Heart left ventricle (tissue), 16 donors: ENCODE measurements around the gene PCNX3. TPM values are rescaled to one million over a fixed set of nuclear protein-coding genes. Genes with fewer than 3 reads are reported as not detected.

Experiments used
- ATAC-seq, 4 donors: fragments of 200-7000 bp; cut with Tn5 transposase; one replicate each; pipeline ENCODE4 v1.9.1; 2020 to 2022; ENCODE audit warnings: moderate library complexity in 4 of 4, mild to moderate bottlenecking in 3 of 4, moderate number of reproducible peaks in 1 of 4
- DNase-seq, 5 donors: peaks; one replicate each; pipeline ENCODE4 v3.0.0-alpha.2; 2020
- H3K27ac ChIP-seq, 12 donors: fragments of 200-600 bp; sonication (generic) in 4 of 12; one replicate each; pipeline versions ENCODE4 v1.5.0 to v1.8.0; 2016 to 2022; ENCODE audit warnings: mild to moderate bottlenecking in 2 of 12
- H3K27me3 ChIP-seq, 9 donors: fragments of 200-600 bp; sonication (generic) in 2 of 9; one replicate each; pipeline versions ENCODE4 v1.5.1 to v1.8.0; 2016 to 2022; ENCODE audit warnings: mild to moderate bottlenecking in 3 of 9
- H3K36me3 ChIP-seq, 9 donors: fragments of 200-600 bp; sonication (generic) in 2 of 9; one replicate each; pipeline versions ENCODE4 v1.5.0 to v1.8.0; 2018 to 2022; ENCODE audit warnings: mild to moderate bottlenecking in 2 of 9
- H3K4me1 ChIP-seq, 12 donors: fragments of 200-600 bp; sonication (generic) in 4 of 12; one replicate each; pipeline versions ENCODE4 v1.5.0 to v1.8.0; 2016 to 2022; ENCODE audit warnings: mild to moderate bottlenecking in 3 of 12
- H3K4me3 ChIP-seq, 12 donors: fragments of 200-600 bp; sonication (generic) in 4 of 12; one replicate each; pipeline versions ENCODE4 v1.5.0 to v1.8.0; 2017 to 2022; ENCODE audit warnings: mild to moderate bottlenecking in 9 of 12, moderate library complexity in 4 of 12
- H3K9me3 ChIP-seq, 12 donors: fragments of 200-600 bp; sonication (generic) in 4 of 12; one replicate each; pipeline versions ENCODE4 v1.5.0 to v1.8.0; 2016 to 2022; ENCODE audit warnings: mild to moderate bottlenecking in 1 of 12
- POLR2A ChIP-seq, 2 donors: fragments of 450-650 bp; IDR thresholded peaks; one replicate each; pipeline ENCODE4 v1.6.1; 2017; ENCODE audit warnings: antibody characterized with exemption in 2 of 2, mild to moderate bottlenecking in 2 of 2, moderate library complexity in 2 of 2
- WGBS, 4 donors: extraction: QIAGEN DNeasy Blood & Tissue Kit in 2 of 4; methylation state at CpG; one replicate each; pipeline versions ENCODE4 v1.1.5 to v1.1.7; 2013 to 2018; 5-methylcytosine and 5-hydroxymethylcytosine counted together
- intact Hi-C, 10 donors: fragments of 100-400 bp; cut with DNase I; formaldehyde crosslinking; loops; one replicate each; pipeline versions ENCODE4 v1.11.1 to v1.14.2; 2022
- polyA plus RNA-seq, 2 donors: library from polyadenylated mRNA; stranded (reverse); fragments of 200-250 nt; gene quantifications; one replicate each; pipeline ENCODE4 v1.2.3, GENCODE V29; 2013
- total RNA-seq, 9 donors: library from RNA; depleted of rRNA in 2 of 9; stranded (reverse); fragments of >200 nt in 2 of 9; fragmentation: NEBNext Ultra II Directional in 3 of 9; extraction: Animal tissue kit (Norgen Biotek cat#: 25700) in 3 of 9; gene quantifications; one replicate each; pipeline versions ENCODE4 v1.1.0 to v1.2.4, GENCODE V29; 2016 to 2023
- TF ChIP-seq, protein P1 (sequence below), 12 donors: fragments of 200-600 bp; sonication (generic) in 4 of 12; IDR thresholded peaks; one replicate each; pipeline versions ENCODE4 v1.5.0 to v1.8.0; 2018 to 2022; ENCODE audit warnings: antibody characterized with exemption in 12 of 12, mild to moderate bottlenecking in 5 of 12
- donor health status: ischemic (EF 13 %, LVEDD 7.1; RV severe dilation, severe dysfunction).
- donor health status: healthy with polysubstance abuse.
- donor health status: DM: no; HTN: yes; CAD: no.
- donor health status: DM: no; HTN: no; CAD: no.
- donor health status: ischemic (EF 25% LVEDD 6.9; RV normal size, moderate dysfunction).
- donor health status: ischemic (EF 25% LVEDD 5.7; RV mildly dilated, moderate dysfunction).
- donor health status: healthy.
- donor health status: DM: yes; HTN: yes; CAD: no.
- donor health status: ischemic (EF 35%, LVEDD 5.7; RV mildly dilated, moderate dysfunction).
- donor health status: nonischemic (EF 11% LVEDD 7.7; RV severe dilation, severe dysfunction).
- donor health status: DM: yes; HTN: yes; CAD: no.
- donor health status: PGD.
- donor health status: ischemic (EF 29% LVEDD 5.4; RV normal size, mild dysfunction).
- donor health status: nonischemic (EF 23%, LVEDD 6.1; RV moderate dilation, normal function).

PCNX3 gene
- total and polyA plus RNA-seq, 11 donors: 7.1 to 23.4 (median 14.4) TPM

DNA sequence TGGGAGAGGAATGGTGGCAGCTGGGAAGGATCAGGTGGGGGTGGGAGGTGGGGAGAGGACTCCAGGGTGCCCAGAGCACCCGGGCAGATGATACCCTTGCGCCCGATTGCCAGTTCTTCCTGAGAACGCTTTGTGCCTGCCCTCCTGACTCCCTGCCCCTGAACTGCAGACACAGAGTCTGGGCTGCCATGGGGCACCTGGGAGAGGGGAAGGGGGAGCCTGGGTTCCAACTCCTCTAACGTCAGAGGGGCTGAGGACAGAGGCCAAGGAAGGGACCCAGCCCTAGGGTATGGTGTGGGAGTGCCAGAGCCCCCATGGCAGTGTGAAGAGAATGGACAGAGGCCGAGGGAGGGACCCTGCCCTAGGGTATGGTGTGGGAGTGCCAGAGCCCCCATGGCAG is 19.1 kb upstream of the PCNX3 start:
- DNase-seq: no peak
- intact Hi-C loops: loop anchor here in 3 of 10 donors (5.0 to 10.0 kb wide), 3 partner anchors 52 to 222 kb away; no protein-coding TSS in a partner anchor
- H3K9me3 ChIP-seq: no peaks in the 10 kb centered on the region
- peaks cover 2 to 69% (median 52%) of the 10 kb centered on the region in 9 donors for H3K36me3 ChIP-seq
- H3K27me3 ChIP-seq: no peaks in the 10 kb centered on the region
- ATAC-seq: no peak
- 70 to 86% (median 79%) methylated on average over 6 of the region's 6 CpGs for WGBS, 4 donors
- no peak overlapping the region for H3K4me3 ChIP-seq
- TF ChIP-seq, protein P1, sequence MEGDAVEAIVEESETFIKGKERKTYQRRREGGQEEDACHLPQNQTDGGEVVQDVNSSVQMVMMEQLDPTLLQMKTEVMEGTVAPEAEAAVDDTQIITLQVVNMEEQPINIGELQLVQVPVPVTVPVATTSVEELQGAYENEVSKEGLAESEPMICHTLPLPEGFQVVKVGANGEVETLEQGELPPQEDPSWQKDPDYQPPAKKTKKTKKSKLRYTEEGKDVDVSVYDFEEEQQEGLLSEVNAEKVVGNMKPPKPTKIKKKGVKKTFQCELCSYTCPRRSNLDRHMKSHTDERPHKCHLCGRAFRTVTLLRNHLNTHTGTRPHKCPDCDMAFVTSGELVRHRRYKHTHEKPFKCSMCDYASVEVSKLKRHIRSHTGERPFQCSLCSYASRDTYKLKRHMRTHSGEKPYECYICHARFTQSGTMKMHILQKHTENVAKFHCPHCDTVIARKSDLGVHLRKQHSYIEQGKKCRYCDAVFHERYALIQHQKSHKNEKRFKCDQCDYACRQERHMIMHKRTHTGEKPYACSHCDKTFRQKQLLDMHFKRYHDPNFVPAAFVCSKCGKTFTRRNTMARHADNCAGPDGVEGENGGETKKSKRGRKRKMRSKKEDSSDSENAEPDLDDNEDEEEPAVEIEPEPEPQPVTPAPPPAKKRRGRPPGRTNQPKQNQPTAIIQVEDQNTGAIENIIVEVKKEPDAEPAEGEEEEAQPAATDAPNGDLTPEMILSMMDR (IDR thresholded peaks at IDR 0.05): no peak
- no peak for TF ChIP-seq POLR2A (IDR thresholded peaks at IDR 0.05)
- H3K4me1 ChIP-seq: peaks cover 0 to 34% (median 21%) of the 10 kb centered on the region in 12 donors
- H3K27ac ChIP-seq: no peak overlapping the region

DNA sequence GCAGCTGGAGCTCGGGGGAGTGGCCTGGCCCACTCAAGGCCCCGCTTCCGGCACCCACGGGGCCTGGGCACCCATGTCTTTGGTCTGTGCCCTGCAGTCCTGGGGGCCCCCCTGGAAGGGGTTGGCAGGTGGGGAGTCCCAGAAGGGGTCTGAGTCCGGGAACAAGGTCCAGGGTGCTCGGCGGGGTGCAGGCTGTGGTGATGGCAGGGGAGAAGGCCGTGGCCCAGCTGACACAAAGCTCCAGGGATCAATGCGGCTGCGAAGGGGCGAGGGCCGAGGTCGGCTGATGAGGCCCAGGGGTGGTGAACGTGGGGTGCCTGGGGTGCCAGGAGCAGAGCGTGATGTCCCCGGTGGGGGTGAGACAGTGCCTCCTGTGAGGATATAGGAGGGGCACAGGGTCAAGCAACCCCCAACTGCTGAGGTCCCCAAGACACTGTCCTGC is 17.3 kb upstream of the PCNX3 start:
- Histone ChIP-seq H3K27ac (no peak overlapping the region), H3K27me3 (no peaks in the 10 kb centered on the region), H3K4me3 (no peak overlapping the region), H3K9me3 (no peaks in the 10 kb centered on the region), H3K4me1 (peaks cover 0 to 29% (median 14%) of the 10 kb centered on the region in 12 donors), H3K36me3 (peaks cover 2 to 67% (median 58%) of the 10 kb centered on the region in 9 donors)
- TF ChIP-seq, protein P1 (IDR thresholded peaks at IDR 0.05): no peak
- no peak for TF ChIP-seq POLR2A (IDR thresholded peaks at IDR 0.05)
- DNase-seq: no peak
- intact Hi-C loops: loop anchor here in 3 of 10 donors (5.0 to 10.0 kb wide), 3 partner anchors 53 to 223 kb away; no protein-coding TSS in a partner anchor
- 89 to 94% (median 91%) methylated on average over 13 to 16 of the region's 16 CpGs for WGBS, 4 donors
- ATAC-seq: no peak

- no peak for ATAC-seq
- 87 to 90% (median 87%) methylated on average over 30 to 49 of the region's 49 CpGs for WGBS, 4 donors
- no peak overlapping the region for H3K27ac ChIP-seq
- H3K27me3 ChIP-seq: no peaks in the 10 kb centered on the region
- peaks cover 2 to 78% (median 66%) of the 10 kb centered on the region in 9 donors for H3K36me3 ChIP-seq
- H3K4me1 ChIP-seq: peaks cover 0 to 21% (median 8%) of the 10 kb centered on the region in 12 donors
- no peak overlapping the region for H3K4me3 ChIP-seq
- no peak for DNase-seq
- TF ChIP-seq, protein P1 (IDR thresholded peaks at IDR 0.05): no peak
- TF ChIP-seq POLR2A (IDR thresholded peaks at IDR 0.05): no peak
- H3K9me3 ChIP-seq: no peaks in the 10 kb centered on the region
- intact Hi-C loops: loop anchor here in 3 of 10 donors (5.0 to 10.0 kb wide), 3 partner anchors 55 to 225 kb away; no protein-coding TSS in a partner anchor
Measured at GRCh38 chr11:65599216-65599954, 16.2 kb upstream of the PCNX3 start.

GRCh38 chr11:65599955-65600246 is 15.7 kb upstream of the PCNX3 start:
- peaks cover 0 to 19% (median 8%) of the 10 kb centered on the region in 12 donors for H3K4me1 ChIP-seq
- DNase-seq (no peak), ATAC-seq (no peak)
- WGBS, 4 donors: 82 to 97% (median 95%) methylated on average over 5 to 6 of the region's 6 CpGs
- no peak overlapping the region for H3K27ac ChIP-seq
- TF ChIP-seq, protein P1 (IDR thresholded peaks at IDR 0.05): no peak
- no peak for TF ChIP-seq POLR2A (IDR thresholded peaks at IDR 0.05)
- H3K4me3 ChIP-seq: no peak overlapping the region
- H3K27me3 ChIP-seq: no peaks in the 10 kb centered on the region
- peaks cover 2 to 83% (median 71%) of the 10 kb centered on the region in 9 donors for H3K36me3 ChIP-seq
- intact Hi-C loops: loop anchor here in 3 of 10 donors (5.0 to 10.0 kb wide), 3 partner anchors 55 to 225 kb away; no protein-coding TSS in a partner anchor
- no peaks in the 10 kb centered on the region for H3K9me3 ChIP-seq
